OCI-LY3 (cell line): ENCODE data around the gene TOP3A.

Experiments used
- EZH2phosphoT487 ChIP-seq: fragments of 200-600 bp; shearing (Covaris generic); IDR thresholded peaks from 2 replicates; pipeline ENCODE4 v1.6.1; 2018; ENCODE audit warnings: antibody characterized with exemption, mixed run types, low read depth
- TF ChIP-seq, protein P1 (sequence below): fragments of 200-600, 300-600 bp; sonication (generic); IDR thresholded peaks from 2 replicates; pipeline ENCODE4 v1.5.1; 2014; ENCODE audit warnings: antibody characterized with exemption, low read length, low read depth

DNA sequence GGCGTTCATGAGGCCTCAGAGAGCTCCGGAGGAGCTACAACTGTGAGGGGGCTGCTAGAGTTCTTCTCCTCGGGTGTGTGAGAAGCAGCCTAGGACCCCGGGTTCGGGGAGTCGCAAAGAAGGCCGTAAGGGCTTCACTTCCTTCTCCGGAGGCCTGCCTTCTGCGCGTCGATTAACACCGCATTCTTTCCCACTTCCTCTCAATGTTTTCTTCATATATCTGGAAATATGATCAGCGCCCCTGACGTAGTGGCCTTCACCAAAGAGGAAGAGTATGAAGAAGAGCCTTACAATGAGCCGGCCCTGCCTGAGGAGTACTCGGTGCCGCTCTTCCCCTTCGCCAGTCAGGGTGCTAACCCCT lies 748 bp upstream of the TOP3A start:
- TF ChIP-seq, protein P1, sequence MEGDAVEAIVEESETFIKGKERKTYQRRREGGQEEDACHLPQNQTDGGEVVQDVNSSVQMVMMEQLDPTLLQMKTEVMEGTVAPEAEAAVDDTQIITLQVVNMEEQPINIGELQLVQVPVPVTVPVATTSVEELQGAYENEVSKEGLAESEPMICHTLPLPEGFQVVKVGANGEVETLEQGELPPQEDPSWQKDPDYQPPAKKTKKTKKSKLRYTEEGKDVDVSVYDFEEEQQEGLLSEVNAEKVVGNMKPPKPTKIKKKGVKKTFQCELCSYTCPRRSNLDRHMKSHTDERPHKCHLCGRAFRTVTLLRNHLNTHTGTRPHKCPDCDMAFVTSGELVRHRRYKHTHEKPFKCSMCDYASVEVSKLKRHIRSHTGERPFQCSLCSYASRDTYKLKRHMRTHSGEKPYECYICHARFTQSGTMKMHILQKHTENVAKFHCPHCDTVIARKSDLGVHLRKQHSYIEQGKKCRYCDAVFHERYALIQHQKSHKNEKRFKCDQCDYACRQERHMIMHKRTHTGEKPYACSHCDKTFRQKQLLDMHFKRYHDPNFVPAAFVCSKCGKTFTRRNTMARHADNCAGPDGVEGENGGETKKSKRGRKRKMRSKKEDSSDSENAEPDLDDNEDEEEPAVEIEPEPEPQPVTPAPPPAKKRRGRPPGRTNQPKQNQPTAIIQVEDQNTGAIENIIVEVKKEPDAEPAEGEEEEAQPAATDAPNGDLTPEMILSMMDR: no peak
- no peak for TF ChIP-seq EZH2phosphoT487
